ENCODE results near the gene TMEM232.
"Not testable (repeated sequence)": the region's sequence is repeated elsewhere in the genome, so short reads cannot be mapped to it uniquely, and the experiment has no call there.

Gene TMEM232

GRCh38 chr5:110618941-110619340 lies 107.5 kb downstream of the TMEM232 start:
- DNase-seq = no peak

- no peak for DNase-seq
These were observed 110.5 kb downstream of the TMEM232 start for GRCh38 chr5:110616009-110616408.

DNA sequence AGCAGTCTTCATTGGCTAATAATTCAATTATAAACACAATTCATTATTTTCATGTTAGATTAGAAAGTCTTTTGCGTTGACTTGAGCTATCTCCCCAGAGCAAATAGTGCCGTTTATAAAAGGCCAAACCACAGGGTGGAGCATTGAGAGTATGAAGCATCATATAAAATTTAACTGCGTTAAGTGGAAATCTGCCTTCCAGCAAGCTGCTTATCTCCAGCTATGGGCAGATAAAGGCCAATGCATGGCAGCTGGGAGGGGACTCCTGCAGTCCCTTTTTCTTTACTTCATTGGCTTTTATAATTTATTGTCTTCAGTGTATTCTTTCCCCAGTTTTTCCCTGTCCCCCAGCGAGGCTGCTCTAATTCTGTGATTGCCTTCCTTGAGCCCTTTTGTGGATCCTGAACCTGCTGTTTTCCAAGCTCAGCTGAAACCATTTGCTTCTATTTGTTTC lies 113.7 kb downstream of the TMEM232 start:
- no peak for DNase-seq

GRCh38 chr5:110611817-110612216 lies 114.7 kb downstream of the TMEM232 start:
- no peak for DNase-seq

GRCh38 chr5:110594866-110595265 lies 131.6 kb downstream of the TMEM232 start:
- DNase-seq = no peak

DNA sequence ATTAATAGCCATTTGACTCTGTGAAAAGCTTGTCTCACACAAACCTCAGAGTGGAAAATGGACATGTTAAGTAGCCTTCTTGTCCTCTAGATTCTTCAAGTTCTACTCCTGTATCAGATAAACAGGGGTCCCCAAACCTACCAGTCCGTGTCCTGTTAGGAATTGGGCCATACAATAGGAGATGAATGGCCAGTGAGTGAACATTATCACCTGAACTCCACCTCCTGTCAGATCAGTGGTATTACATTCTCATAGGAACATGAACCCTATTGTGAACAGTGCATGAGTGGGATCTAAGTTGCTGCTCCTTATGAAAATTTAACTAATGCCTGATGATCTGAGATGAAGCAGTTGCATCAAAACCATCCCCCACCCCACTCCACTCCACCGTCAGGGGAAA lies 136.3 kb downstream of the TMEM232 start:
- DNase-seq = peak; percentile 30

GRCh38 chr5:110588286-110588980 lies 138.0 kb downstream of the TMEM232 start:
- no peak for DNase-seq

GRCh38 chr5:110580625-110581024 lies 145.8 kb downstream of the TMEM232 start:
- DNase-seq = no peak

DNA sequence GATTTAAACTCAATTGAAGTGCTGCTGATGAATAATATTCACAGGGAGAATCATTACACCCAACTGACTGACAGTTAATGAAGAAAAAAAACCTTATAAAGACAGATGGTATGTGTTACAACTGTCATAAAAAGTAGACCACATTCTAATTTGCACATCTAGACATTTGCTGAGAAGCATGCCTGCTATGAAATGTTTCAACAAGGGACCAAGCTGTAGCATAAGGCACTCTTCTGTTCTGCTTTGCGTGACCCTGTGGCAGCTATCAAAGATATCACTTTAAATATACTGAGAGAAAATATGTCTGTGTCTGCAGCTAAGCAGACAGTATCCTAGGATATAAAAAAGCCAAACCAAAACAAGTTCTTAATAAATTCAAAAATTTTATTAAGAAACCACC lies 153.7 kb downstream of the TMEM232 start:
- DNase-seq = no peak

DNA sequence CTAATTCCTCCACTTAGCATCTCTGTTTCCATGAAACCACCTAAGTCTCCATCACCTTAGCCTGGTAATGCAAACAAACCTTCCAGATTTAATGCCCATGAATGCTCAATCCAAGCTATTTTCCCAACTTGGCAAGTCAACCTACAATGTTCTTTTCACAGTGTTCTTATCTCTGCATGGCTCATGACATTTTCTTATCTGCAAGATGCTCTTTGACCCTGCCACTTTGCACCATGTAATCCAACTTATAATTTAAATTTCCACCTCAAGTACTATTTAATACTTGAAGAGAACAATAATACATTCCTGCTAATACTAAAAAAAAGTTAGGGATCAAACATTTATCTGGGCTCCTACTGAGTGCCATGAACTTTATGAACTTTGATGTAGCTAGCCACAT lies 164.3 kb downstream of the TMEM232 start:
- no peak for DNase-seq

DNA sequence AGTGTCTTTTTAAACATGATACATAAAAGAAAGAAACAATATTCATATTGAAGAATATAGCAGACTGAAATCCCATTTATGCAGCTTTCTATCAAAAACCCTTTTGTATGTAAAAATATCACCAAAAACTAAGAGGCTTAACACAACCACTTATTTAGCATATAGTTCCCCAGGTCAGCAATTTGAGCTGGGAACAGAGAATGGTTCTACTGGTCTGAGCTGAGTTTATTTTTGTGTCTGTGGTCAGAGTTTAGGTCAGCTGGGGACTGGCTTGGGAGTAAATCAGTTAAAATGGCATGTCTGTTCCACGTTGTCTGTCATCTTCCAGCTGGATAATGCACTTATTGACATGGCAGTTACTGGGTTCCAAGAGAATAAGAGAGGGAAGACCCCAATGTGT lies 165.0 kb downstream of the TMEM232 start:
- no peak for DNase-seq

- no peak for DNase-seq
These were observed 177.2 kb downstream of the TMEM232 start for GRCh38 chr5:110549301-110549700.

DNA sequence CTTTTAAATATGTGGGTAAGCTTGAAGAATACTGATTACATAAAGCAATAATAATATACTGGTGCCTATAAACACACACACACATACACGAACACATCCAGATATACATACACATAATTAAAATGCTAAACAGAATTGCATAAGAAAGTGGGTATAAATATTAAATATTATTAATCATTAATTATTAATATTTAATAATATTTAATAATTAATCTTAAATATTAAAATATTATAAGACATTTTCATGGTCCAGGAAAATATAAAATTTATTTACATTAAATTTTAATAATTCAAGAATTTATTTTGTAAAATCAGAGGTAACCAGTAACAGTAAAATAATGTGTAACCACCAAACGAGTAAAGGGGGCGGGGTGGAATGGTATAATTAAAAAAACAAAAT lies 178.3 kb downstream of the TMEM232 start:
- no peak for DNase-seq

GRCh38 chr5:110547495-110547894 lies 179.0 kb downstream of the TMEM232 start:
- DNase-seq = no peak

DNA sequence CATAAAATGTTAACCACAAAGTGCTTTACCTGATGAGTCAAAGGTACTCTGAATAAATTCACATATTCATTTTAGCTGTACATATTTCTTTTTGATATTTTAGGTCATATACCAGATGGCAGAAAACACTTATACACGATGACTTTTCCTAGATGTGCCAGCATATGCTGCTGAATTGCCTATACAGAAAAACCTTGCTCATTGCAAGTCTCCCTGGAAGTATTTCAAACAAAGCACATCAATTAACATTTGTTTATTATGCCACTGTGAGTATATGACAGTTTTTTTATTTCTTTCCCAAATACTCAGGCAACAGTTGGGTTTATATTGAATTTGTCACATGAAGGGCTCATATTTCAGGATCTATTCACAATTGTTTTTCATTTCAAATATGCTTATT lies 180.8 kb downstream of the TMEM232 start:
- DNase-seq = no peak

GRCh38 chr5:110544603-110545002 lies 181.9 kb downstream of the TMEM232 start:
- no peak for DNase-seq

- DNase-seq = no peak
These were observed 183.5 kb downstream of the TMEM232 start for GRCh38 chr5:110542949-110543348.

DNA sequence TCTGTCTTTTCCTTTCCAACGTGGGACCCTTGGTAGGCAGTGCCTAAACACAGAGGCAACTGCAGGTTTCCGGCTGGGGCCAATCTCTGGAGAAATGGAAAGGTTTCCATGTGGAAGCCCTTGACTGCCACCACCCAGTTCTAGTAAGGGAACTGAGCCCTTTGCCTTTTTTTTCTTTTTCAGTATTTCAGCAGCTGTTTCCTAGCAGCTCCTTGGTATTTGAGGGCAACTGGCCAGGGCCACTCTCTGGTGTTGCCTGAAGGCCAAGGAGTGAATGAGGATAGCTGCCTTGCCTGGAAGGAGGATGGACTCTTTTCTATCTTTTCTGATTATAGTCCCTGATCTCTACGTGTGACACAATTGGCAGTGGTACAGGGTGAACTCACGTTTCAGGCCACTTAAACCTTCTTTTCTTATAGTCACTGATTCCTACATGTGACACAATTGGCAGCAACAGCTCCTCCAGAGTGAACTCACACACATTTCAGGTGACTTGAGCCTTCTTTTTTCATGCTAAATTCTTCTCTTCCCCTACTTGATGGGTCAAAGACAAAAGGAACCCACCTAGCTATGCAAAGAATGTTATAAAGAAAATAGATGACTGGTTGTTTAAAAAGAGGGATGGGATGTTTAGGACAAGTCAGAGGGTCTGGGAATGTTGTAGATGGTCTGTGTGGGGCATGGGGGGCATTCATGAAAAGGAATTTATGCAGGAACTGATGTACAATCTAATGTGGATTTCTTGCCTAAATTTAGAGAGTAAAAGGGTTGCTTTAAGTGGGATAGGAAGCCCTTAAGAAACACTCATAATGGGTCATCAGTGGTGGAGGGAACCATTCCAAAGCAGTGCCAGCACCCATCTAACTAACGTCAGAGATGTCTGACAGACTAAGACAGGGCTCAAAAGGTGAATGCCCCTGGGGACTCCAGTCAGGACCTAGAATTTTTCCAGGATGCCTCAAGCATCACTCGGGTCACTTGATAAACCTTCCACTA lies 190.1 kb downstream of the TMEM232 start:
- no peak for DNase-seq

- not testable (repeated sequence) for DNase-seq
These were observed 191.3 kb downstream of the TMEM232 start for GRCh38 chr5:110535146-110535545.

GRCh38 chr5:110525762-110526161 lies 200.7 kb downstream of the TMEM232 start:
- no peak for DNase-seq

DNA sequence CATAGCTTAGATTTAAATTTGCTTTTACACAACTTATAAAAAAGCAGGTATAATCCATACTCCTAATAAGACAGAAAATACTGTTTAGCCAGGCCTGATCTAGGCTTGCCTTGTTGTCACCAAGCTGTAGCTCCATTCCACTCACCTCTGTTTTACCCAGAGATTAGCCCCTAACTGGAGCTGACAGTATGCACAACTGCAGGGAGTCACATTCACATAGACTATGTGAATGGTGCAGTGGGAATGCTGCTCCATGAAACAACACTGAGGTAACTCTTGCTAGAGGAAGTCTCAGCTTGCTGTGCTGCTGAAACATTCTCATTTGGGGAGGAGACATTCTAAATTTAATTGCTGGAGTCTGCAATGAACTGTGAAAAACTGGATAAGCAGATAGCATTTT lies 209.1 kb downstream of the TMEM232 start:
- DNase-seq = no peak

GRCh38 chr5:110514030-110514429 lies 212.4 kb downstream of the TMEM232 start:
- DNase-seq = no peak

DNA sequence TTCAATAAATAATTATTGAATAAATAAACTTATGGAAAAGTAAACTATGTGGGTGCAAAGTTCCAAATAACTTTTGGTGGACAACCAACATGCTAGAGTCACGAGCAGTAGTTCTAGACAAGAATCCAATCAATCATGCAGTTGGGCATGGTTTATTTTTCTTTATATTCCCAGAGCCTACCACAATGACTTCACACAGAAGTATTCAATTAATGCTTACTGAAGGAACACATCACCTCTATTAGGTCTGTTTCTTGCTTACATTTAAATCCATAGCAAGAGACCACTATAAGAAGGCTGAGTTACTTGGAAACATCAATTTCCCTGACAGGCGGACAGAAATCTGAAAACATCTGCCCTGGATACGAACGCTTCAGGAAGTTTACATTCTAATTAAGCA lies 214.2 kb downstream of the TMEM232 start:
- DNase-seq = no peak

DNA sequence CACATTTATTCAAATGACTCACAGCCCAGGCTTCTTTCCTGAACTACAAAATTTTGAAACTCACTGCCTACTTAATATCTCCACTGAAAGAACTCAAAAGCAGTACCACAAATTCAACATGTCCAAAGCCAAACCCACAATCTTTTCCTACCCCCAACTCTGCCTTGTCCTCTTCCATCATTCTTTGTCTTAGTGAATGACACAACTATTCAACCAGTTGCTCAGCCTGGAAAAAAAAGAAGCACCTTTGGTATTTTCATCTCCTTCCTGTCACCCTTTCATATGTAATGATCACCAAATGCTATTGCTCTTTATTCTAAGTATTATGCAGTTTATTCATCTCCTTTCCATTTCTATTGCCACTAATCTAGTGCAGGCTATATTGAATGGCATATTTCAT lies 216.3 kb downstream of the TMEM232 start:
- DNase-seq = no peak

Measured in NCI-H69 (cell line).